Type B pancreatic cell (in vitro differentiated cells): ENCODE data around the gene FDPS. TPM values are rescaled to one million over a fixed set of nuclear protein-coding genes. Genes with fewer than 3 reads are reported as not detected.

Source experiments
- DNase-seq: peaks from one replicate; pipeline ENCODE4 v3.0.0; 2021; ENCODE audit warnings: mixed read lengths; ENCODE audit not compliant: unreplicated experiment; ENCODE audit errors: extremely low spot score
- H3K27ac Mint-ChIP-seq: 2 replicates; pipeline ENCODE4 v1.8.0; 2021; ENCODE audit warnings: mild to moderate bottlenecking, mixed read lengths
- H3K27me3 Mint-ChIP-seq: 2 replicates; pipeline ENCODE4 v1.8.0; 2021; ENCODE audit warnings: mixed read lengths
- H3K36me3 Mint-ChIP-seq: 2 replicates; pipeline ENCODE4 v1.8.0; 2021; ENCODE audit warnings: mixed read lengths
- H3K4me1 Mint-ChIP-seq: one replicate; pipeline ENCODE4 v1.8.0; 2021; ENCODE audit warnings: mixed read lengths; ENCODE audit not compliant: unreplicated experiment
- H3K4me3 Mint-ChIP-seq: 2 replicates; pipeline ENCODE4 v1.8.0; 2021; ENCODE audit warnings: mild to moderate bottlenecking, mixed read lengths
- H3K9me3 Mint-ChIP-seq: 2 replicates; pipeline ENCODE4 v1.8.0; 2021; ENCODE audit warnings: mixed read lengths
- CTCF ChIP-seq: fragments of 200-600 bp; sonication (generic); conservative IDR thresholded peaks from 2 replicates; pipeline ENCODE4 v1.5.0; 2021; ENCODE audit warnings: antibody characterized with exemption, mild to moderate bottlenecking
- total RNA-seq: library from RNA; stranded (reverse); gene quantifications from 2 replicates; pipeline ENCODE4 v1.2.1, GENCODE V29; 2021; ENCODE audit warnings: low replicate concordance

The FDPS gene
- total RNA-seq, 1 donor from 2014 or later, result 183 TPM

DNA sequence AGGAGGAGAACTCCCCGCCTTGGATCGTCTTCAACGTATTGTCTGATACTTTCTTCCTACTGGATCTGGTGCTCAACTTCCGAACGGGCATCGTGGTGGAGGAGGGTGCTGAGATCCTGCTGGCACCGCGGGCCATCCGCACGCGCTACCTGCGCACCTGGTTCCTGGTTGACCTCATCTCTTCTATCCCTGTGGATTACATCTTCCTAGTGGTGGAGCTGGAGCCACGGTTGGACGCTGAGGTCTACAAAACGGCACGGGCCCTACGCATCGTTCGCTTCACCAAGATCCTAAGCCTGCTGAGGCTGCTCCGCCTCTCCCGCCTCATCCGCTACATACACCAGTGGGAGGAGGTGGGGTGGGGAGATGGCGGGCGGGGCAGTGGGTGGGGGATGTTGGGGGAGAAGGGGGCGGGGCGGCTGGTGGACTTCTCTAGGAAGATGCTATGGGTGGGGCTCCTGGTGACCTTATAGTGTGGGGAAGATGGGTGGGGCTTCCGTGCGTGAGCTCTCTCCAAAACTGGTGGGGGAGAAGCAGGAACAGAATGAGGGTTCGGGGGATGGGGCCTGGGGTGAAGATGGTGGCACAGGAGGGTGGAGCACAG, 26.1 kb upstream of the FDPS start:
- no peaks in the 10 kb centered on the region for H3K27me3 Mint-ChIP-seq
- no peak overlapping the region for H3K27ac Mint-ChIP-seq
- no peak overlapping the region for H3K4me3 Mint-ChIP-seq
- no peak for TF ChIP-seq CTCF
- H3K36me3 Mint-ChIP-seq, result peaks cover 10% of the 10 kb centered on the region
- no peaks in the 10 kb centered on the region for H3K9me3 Mint-ChIP-seq
- DNase-seq, result no peak
- H3K4me1 Mint-ChIP-seq, result peaks cover 13% of the 10 kb centered on the region

GRCh38 chr1:155284476-155284875, 24.2 kb upstream of the FDPS start:
- Mint-ChIP-seq H3K9me3 (no peaks in the 10 kb centered on the region), H3K4me1 (peaks cover 2% of the 10 kb centered on the region), H3K4me3 (no peak overlapping the region), H3K27me3 (no peaks in the 10 kb centered on the region), H3K27ac (no peak overlapping the region), H3K36me3 (peaks cover 14% of the 10 kb centered on the region)
- no peak for DNase-seq
- TF ChIP-seq CTCF, result no peak

DNA sequence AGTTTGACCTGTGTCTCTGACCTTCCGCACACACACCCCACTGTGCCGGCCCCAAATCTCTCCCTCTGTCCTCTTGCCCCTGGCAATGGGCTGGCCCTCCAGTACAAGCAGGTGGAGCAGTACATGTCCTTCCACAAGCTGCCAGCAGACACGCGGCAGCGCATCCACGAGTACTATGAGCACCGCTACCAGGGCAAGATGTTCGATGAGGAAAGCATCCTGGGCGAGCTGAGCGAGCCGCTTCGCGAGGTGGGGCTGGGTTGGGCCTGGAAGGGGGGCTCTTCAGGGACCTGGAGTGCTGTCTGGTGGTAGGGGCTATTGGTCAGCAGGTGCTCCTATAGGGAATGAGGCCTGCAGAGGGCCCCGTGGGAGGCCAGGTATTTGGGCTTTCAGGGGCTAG, 23.6 kb upstream of the FDPS start:
- Mint-ChIP-seq H3K27me3 (no peaks in the 10 kb centered on the region), H3K27ac (no peak overlapping the region), H3K4me1 (no peaks in the 10 kb centered on the region), H3K9me3 (no peaks in the 10 kb centered on the region), H3K4me3 (no peak overlapping the region), H3K36me3 (peaks cover 12% of the 10 kb centered on the region)
- no peak for TF ChIP-seq CTCF
- DNase-seq, result no peak

- DNase-seq, result no peak
- peaks cover 12% of the 10 kb centered on the region for H3K36me3 Mint-ChIP-seq
- H3K27ac Mint-ChIP-seq, result no peak overlapping the region
- H3K9me3 Mint-ChIP-seq, result no peaks in the 10 kb centered on the region
- H3K4me3 Mint-ChIP-seq, result no peak overlapping the region
- no peak for TF ChIP-seq CTCF
- no peaks in the 10 kb centered on the region for H3K27me3 Mint-ChIP-seq
- H3K4me1 Mint-ChIP-seq, result no peaks in the 10 kb centered on the region
Measured at GRCh38 chr1:155285631-155286044, 23.0 kb upstream of the FDPS start.

GRCh38 chr1:155286544-155286943, 22.1 kb upstream of the FDPS start:
- Mint-ChIP-seq H3K4me3 (no peak overlapping the region), H3K36me3 (peaks cover 12% of the 10 kb centered on the region), H3K27ac (no peak overlapping the region), H3K9me3 (no peaks in the 10 kb centered on the region), H3K4me1 (no peaks in the 10 kb centered on the region), H3K27me3 (peaks cover 2% of the 10 kb centered on the region)
- no peak for TF ChIP-seq CTCF
- DNase-seq, result no peak
